Measurements from ENCODE around the gene CCL1. TPM values are rescaled to one million over a fixed set of nuclear protein-coding genes. Genes with fewer than 3 reads are reported as not detected.

Gene CCL1
- total RNA-seq, 6 experiments from 2014 or later: not detected

DNA sequence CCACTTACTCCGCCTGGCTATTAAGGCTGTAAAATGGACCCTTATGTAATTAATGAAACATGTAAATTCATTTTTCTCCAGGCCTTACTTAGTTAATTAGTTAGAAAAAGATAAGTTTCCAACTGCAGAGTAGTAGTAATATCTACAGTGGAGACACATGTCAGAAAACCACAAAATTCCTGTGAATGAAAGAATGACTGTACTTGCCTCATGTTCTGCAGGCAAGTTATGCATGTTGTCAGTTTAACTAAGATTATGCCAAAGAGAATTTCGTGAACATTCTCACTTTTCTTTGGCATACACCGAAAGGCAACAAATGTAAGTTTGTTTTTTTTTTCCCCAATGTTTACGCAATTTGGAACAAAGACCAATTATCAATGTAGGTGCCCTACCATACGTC is 16.8 kb upstream of the CCL1 start:
- Histone ChIP-seq H3K27ac (no peak overlapping the region), H3K4me3 (no peak overlapping the region), H3K27me3 (no peaks in the 10 kb centered on the region), H3K4me1 (no peaks in the 10 kb centered on the region), H3K36me3 (no peaks in the 10 kb centered on the region), H3K9me3 (no peaks in the 10 kb centered on the region)
- ATAC-seq (no peak), DNase-seq (no peak)
- 65% methylated on average over 5 of the region's 5 CpGs for WGBS (ENCODE audit: insufficient coverage, low coverage, low lambda C conversion rate, missing lambda C conversion rate)
- intact Hi-C loops (cut with DNase I): no loop called here
- TF ChIP-seq, protein P1, sequence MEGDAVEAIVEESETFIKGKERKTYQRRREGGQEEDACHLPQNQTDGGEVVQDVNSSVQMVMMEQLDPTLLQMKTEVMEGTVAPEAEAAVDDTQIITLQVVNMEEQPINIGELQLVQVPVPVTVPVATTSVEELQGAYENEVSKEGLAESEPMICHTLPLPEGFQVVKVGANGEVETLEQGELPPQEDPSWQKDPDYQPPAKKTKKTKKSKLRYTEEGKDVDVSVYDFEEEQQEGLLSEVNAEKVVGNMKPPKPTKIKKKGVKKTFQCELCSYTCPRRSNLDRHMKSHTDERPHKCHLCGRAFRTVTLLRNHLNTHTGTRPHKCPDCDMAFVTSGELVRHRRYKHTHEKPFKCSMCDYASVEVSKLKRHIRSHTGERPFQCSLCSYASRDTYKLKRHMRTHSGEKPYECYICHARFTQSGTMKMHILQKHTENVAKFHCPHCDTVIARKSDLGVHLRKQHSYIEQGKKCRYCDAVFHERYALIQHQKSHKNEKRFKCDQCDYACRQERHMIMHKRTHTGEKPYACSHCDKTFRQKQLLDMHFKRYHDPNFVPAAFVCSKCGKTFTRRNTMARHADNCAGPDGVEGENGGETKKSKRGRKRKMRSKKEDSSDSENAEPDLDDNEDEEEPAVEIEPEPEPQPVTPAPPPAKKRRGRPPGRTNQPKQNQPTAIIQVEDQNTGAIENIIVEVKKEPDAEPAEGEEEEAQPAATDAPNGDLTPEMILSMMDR (IDR thresholded peaks at IDR 0.05): no peak
- TF ChIP-seq POLR2A (IDR thresholded peaks at IDR 0.05): no peak

DNA sequence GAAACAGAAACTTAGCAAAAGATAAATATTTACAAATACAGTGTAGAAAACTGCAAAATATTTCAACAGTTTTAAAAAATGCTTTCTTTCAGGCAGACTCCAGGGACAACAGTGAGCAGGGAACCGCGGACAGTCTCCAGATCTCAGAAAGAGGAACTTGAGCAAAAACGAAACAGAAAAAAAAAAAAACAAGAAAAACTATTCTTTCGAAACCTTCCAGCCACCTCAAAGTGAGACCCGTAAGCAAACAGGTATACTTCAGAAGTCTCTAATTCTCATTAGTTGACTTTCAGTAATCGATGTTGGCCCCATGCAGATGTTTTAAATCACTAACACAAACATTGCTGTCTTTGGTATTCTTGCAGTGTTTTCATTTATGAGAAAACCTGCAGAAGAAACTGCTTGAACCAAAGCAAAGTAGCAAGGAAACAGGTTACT is 15.7 kb upstream of the CCL1 start:
- no peaks in the 10 kb centered on the region for H3K4me1 ChIP-seq
- ATAC-seq: peak in 2 of 4 donors; percentile 31 to 56
- 6% methylated on average over 6 of the region's 6 CpGs for WGBS (ENCODE audit: insufficient coverage, low coverage, low lambda C conversion rate, missing lambda C conversion rate)
- H3K4me3 ChIP-seq: no peak overlapping the region
- H3K36me3 ChIP-seq: no peaks in the 10 kb centered on the region
- DNase-seq: no peak
- H3K9me3 ChIP-seq: no peaks in the 10 kb centered on the region
- no peak overlapping the region for H3K27ac ChIP-seq
- TF ChIP-seq, protein P1 (IDR thresholded peaks at IDR 0.05): no peak
- TF ChIP-seq POLR2A (IDR thresholded peaks at IDR 0.05): no peak
- intact Hi-C loops (cut with DNase I): no loop called here
- H3K27me3 ChIP-seq: no peaks in the 10 kb centered on the region

GRCh38 chr17:34377078-34377823 is 14.2 kb upstream of the CCL1 start:
- Histone ChIP-seq H3K4me3 (no peak overlapping the region), H3K36me3 (no peaks in the 10 kb centered on the region), H3K27me3 (no peaks in the 10 kb centered on the region), H3K9me3 (no peaks in the 10 kb centered on the region), H3K27ac (no peak overlapping the region), H3K4me1 (no peaks in the 10 kb centered on the region)
- WGBS (ENCODE audit: insufficient coverage, low coverage, low lambda C conversion rate, missing lambda C conversion rate): 75% methylated on average over 3 of the region's 3 CpGs
- TF ChIP-seq, protein P1 (IDR thresholded peaks at IDR 0.05): no peak
- no peak for TF ChIP-seq POLR2A (IDR thresholded peaks at IDR 0.05)
- DNase-seq (no peak), ATAC-seq (no peak)
- intact Hi-C loops (cut with DNase I): no loop called here

GRCh38 chr17:34375426-34375997 is 12.5 kb upstream of the CCL1 start:
- intact Hi-C loops (cut with DNase I): no loop called here
- Histone ChIP-seq H3K36me3 (no peaks in the 10 kb centered on the region), H3K4me3 (no peak overlapping the region), H3K27ac (no peak overlapping the region), H3K4me1 (no peaks in the 10 kb centered on the region), H3K27me3 (no peaks in the 10 kb centered on the region), H3K9me3 (no peaks in the 10 kb centered on the region)
- WGBS (ENCODE audit: insufficient coverage, low coverage, low lambda C conversion rate, missing lambda C conversion rate): 83% methylated on average over 9 of the region's 11 CpGs
- no peak for TF ChIP-seq POLR2A (IDR thresholded peaks at IDR 0.05)
- TF ChIP-seq, protein P1 (IDR thresholded peaks at IDR 0.05): no peak
- DNase-seq: no peak
- ATAC-seq: peak in 1 of 4 donors; percentile 17
